Astrocyte (in vitro differentiated cells and primary cell): Measurements from ENCODE around the gene CALD1. TPM values are rescaled to one million over a fixed set of nuclear protein-coding genes. Genes with fewer than 3 reads are reported as not detected.
A peak's percentile ranks its signal among the peaks of the same experiment; 100 is the strongest.

ENCODE experiments used
- DNase-seq: peaks from one replicate; pipeline ENCODE4 v3.0.0-alpha.2; 2010; ENCODE audit warnings: low read depth
- FAIRE-seq: peaks from 2 replicates; lab custom pipeline; 2011; peaks lifted over from hg19 to GRCh38; lab: Jason Lieb, UNC
- H2AFZ ChIP-seq: 2 replicates; pipeline ENCODE4 v1.6.0; 2012; ENCODE audit warnings: low read depth, low read length, inconsistent platforms
- H3K27ac ChIP-seq: 2 replicates; pipeline ENCODE4 v1.5.1; 2011; ENCODE audit warnings: low read depth, low read length, inconsistent platforms
- H3K27me3 ChIP-seq: 2 replicates; pipeline ENCODE4 v1.6.0; 2011; ENCODE audit warnings: low read length, inconsistent platforms; ENCODE audit not compliant: insufficient read depth
- H3K36me3 ChIP-seq: 2 replicates; pipeline ENCODE4 v1.5.1; 2011; ENCODE audit warnings: low read length, inconsistent platforms; ENCODE audit not compliant: insufficient read depth
- H3K4me1 ChIP-seq: 2 replicates; pipeline ENCODE4 v1.5.1; 2011; ENCODE audit warnings: low read length, inconsistent platforms; ENCODE audit not compliant: insufficient read depth
- H3K4me2 ChIP-seq: 2 replicates; pipeline ENCODE4 v1.6.0; 2012; ENCODE audit warnings: low read length, inconsistent platforms
- H3K4me3 ChIP-seq: 2 replicates; pipeline ENCODE4 v1.5.1; 2011; ENCODE audit warnings: low read depth, mild to moderate bottlenecking, low read length, inconsistent platforms; ENCODE audit not compliant: insufficient read depth
- H3K79me2 ChIP-seq: 2 replicates; pipeline ENCODE4 v1.6.0; 2012; ENCODE audit warnings: mild to moderate bottlenecking, low read length, inconsistent platforms; ENCODE audit not compliant: insufficient read depth
- H3K9ac ChIP-seq: 2 replicates; pipeline ENCODE4 v1.6.0; 2012; ENCODE audit warnings: mild to moderate bottlenecking, low read length, inconsistent platforms
- H3K9me3 ChIP-seq: 2 replicates; pipeline ENCODE4 v1.5.1; 2012; ENCODE audit warnings: low read depth, mild to moderate bottlenecking, low read length, inconsistent platforms; ENCODE audit not compliant: insufficient read depth
- H4K20me1 ChIP-seq: 2 replicates; pipeline ENCODE4 v1.6.0; 2012; ENCODE audit warnings: low read length, inconsistent platforms; ENCODE audit not compliant: insufficient read depth
- H3K27ac Mint-ChIP-seq: one replicate; pipeline ENCODE4 v1.8.0; 2021; ENCODE audit warnings: mild to moderate bottlenecking, mixed read lengths; ENCODE audit not compliant: unreplicated experiment
- H3K27me3 Mint-ChIP-seq: one replicate; pipeline ENCODE4 v1.8.0; 2021; ENCODE audit warnings: low read depth, mixed read lengths; ENCODE audit not compliant: unreplicated experiment
- H3K36me3 Mint-ChIP-seq: one replicate; pipeline ENCODE4 v1.8.0; 2021; ENCODE audit warnings: low read depth, mixed read lengths; ENCODE audit not compliant: unreplicated experiment
- H3K4me1 Mint-ChIP-seq: one replicate; pipeline ENCODE4 v1.8.0; 2021; ENCODE audit warnings: low read depth, mixed read lengths; ENCODE audit not compliant: unreplicated experiment
- H3K4me3 Mint-ChIP-seq: one replicate; pipeline ENCODE4 v1.8.0; 2021; ENCODE audit warnings: mild to moderate bottlenecking, moderate library complexity, mixed read lengths; ENCODE audit not compliant: unreplicated experiment
- H3K9me3 Mint-ChIP-seq: one replicate; pipeline ENCODE4 v1.8.0; 2021; ENCODE audit warnings: mild to moderate bottlenecking, mixed read lengths; ENCODE audit not compliant: unreplicated experiment
- EZH2 ChIP-seq: IDR thresholded peaks from 2 replicates; pipeline ENCODE4 v1.6.1; 2012; ENCODE audit warnings: mild to moderate bottlenecking, low read length, inconsistent platforms; ENCODE audit not compliant: insufficient read depth
- total RNA-seq: library from RNA; stranded (reverse); gene quantifications from 2 replicates; pipeline ENCODE4 v1.2.1, GENCODE V29; 2021
- TF ChIP-seq, protein P1 (sequence below): IDR thresholded peaks from 2 replicates; pipeline ENCODE4 v1.5.1; 2011; ENCODE audit warnings: low read depth, mild to moderate bottlenecking, inconsistent platforms, low read length, moderate library complexity; ENCODE audit not compliant: insufficient read depth

The CALD1 gene
- total RNA-seq, 1 donor from 2014 or later = 1,872 TPM

GRCh38 chr7:134820778-134821177 is 41.3 kb downstream of the CALD1 start:
- Histone ChIP-seq H3K27ac (no peak overlapping the region), H4K20me1 (peaks cover 71% of the 10 kb centered on the region), H3K27me3 (no peaks in the 10 kb centered on the region), H3K9me3 (no peaks in the 10 kb centered on the region), H3K4me3 (no peak overlapping the region), H3K4me1 (peaks cover 37% of the 10 kb centered on the region), H3K4me2 (no peak overlapping the region), H3K36me3 (peaks cover 29% of the 10 kb centered on the region), H3K9ac (no peak overlapping the region), H3K79me2 (peaks cover 99% of the 10 kb centered on the region), H2AFZ (no peak overlapping the region)
- Mint-ChIP-seq H3K27ac (no peak overlapping the region), H3K4me1 (peaks cover 73% of the 10 kb centered on the region), H3K9me3 (no peaks in the 10 kb centered on the region), H3K27me3 (no peaks in the 10 kb centered on the region), H3K4me3 (no peak overlapping the region), H3K36me3 (peaks cover 25% of the 10 kb centered on the region)
- TF ChIP-seq EZH2 = no peak
- TF ChIP-seq, protein P1, sequence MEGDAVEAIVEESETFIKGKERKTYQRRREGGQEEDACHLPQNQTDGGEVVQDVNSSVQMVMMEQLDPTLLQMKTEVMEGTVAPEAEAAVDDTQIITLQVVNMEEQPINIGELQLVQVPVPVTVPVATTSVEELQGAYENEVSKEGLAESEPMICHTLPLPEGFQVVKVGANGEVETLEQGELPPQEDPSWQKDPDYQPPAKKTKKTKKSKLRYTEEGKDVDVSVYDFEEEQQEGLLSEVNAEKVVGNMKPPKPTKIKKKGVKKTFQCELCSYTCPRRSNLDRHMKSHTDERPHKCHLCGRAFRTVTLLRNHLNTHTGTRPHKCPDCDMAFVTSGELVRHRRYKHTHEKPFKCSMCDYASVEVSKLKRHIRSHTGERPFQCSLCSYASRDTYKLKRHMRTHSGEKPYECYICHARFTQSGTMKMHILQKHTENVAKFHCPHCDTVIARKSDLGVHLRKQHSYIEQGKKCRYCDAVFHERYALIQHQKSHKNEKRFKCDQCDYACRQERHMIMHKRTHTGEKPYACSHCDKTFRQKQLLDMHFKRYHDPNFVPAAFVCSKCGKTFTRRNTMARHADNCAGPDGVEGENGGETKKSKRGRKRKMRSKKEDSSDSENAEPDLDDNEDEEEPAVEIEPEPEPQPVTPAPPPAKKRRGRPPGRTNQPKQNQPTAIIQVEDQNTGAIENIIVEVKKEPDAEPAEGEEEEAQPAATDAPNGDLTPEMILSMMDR = no peak
- no peak for DNase-seq
- no peak for FAIRE-seq

DNA sequence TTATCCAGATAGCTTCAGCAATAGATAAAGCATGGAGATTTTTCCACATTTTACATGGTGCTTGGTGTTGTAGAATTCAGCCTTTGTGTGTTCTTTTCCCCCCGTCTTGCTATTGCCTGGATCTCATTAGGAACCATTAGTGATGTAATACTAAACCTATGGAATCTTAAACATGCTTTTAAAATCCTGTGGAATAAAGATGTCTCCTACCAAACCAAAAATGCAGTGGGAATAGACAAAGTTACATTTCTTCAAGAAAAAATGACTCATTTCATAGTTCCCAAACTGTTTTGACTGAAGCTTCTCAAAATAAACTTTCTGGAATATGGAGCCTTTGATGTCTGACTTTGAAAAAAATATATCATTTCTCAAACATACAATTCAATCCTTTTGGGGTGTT is 44.0 kb downstream of the CALD1 start:
- Mint-ChIP-seq H3K27me3 (no peaks in the 10 kb centered on the region), H3K4me1 (peaks cover 77% of the 10 kb centered on the region), H3K36me3 (peaks cover 21% of the 10 kb centered on the region), H3K27ac (peak overlapping the region; percentile 92), H3K9me3 (no peaks in the 10 kb centered on the region), H3K4me3 (peak overlapping the region; percentile 29)
- H3K4me3 ChIP-seq = no peak overlapping the region
- peak overlapping the region; percentile 29 for H3K4me2 ChIP-seq
- peaks cover 99% of the 10 kb centered on the region for H3K79me2 ChIP-seq
- H3K9me3 ChIP-seq = no peaks in the 10 kb centered on the region
- H3K9ac ChIP-seq = peak overlapping the region; percentile 51
- H3K36me3 ChIP-seq = peaks cover 29% of the 10 kb centered on the region
- FAIRE-seq = peak; percentile 93
- no peak overlapping the region for H2AFZ ChIP-seq
- H3K27ac ChIP-seq = peak overlapping the region; percentile 94
- DNase-seq = peak; percentile 91
- H3K27me3 ChIP-seq = no peaks in the 10 kb centered on the region
- H3K4me1 ChIP-seq = peaks cover 58% of the 10 kb centered on the region
- peaks cover 72% of the 10 kb centered on the region for H4K20me1 ChIP-seq
- no peak for TF ChIP-seq EZH2
- TF ChIP-seq, protein P1 = no peak

- Histone ChIP-seq H3K27me3 (no peaks in the 10 kb centered on the region), H3K27ac (peak overlapping the region; percentile 94), H2AFZ (no peak overlapping the region), H3K9ac (peak overlapping the region; percentile 73), H3K4me1 (peaks cover 70% of the 10 kb centered on the region), H3K9me3 (no peaks in the 10 kb centered on the region), H3K4me3 (no peak overlapping the region), H3K4me2 (peak overlapping the region; percentile 59), H3K79me2 (peaks cover 99% of the 10 kb centered on the region), H3K36me3 (peaks cover 20% of the 10 kb centered on the region), H4K20me1 (peaks cover 67% of the 10 kb centered on the region)
- no peaks in the 10 kb centered on the region for H3K27me3 Mint-ChIP-seq
- H3K4me3 Mint-ChIP-seq = peak overlapping the region; percentile 61
- peak; percentile 73 for FAIRE-seq
- H3K4me1 Mint-ChIP-seq = peaks cover 75% of the 10 kb centered on the region
- H3K9me3 Mint-ChIP-seq = no peaks in the 10 kb centered on the region
- TF ChIP-seq EZH2 = no peak
- TF ChIP-seq, protein P1 = no peak
- DNase-seq = no peak
- peak overlapping the region; percentile 98 for H3K27ac Mint-ChIP-seq
- H3K36me3 Mint-ChIP-seq = peaks cover 10% of the 10 kb centered on the region
Measured at GRCh38 chr7:134825666-134826065, 46.2 kb downstream of the CALD1 start.
